SK-N-SH treated with all-trans-retinoic acid at 6 μM for 48 hours (cell line): Measurements from ENCODE around the gene TRABD2B.

Experiments
- BACH2 ChIP-seq: fragments of 250-450 bp; sonication (Bioruptor Pico); IDR thresholded peaks from 2 replicates; pipeline ENCODE4 v1.9.0; 2021; ENCODE audit warnings: mild to moderate bottlenecking, borderline replicate concordance
- CREB5 ChIP-seq: fragments of 250-450 bp; sonication (Bioruptor Pico); IDR thresholded peaks from 2 replicates; pipeline ENCODE4 v1.5.1; 2020; ENCODE audit warnings: low read depth, mild to moderate bottlenecking, moderate library complexity
- ESRRG ChIP-seq: fragments of 250-450 bp; sonication (Bioruptor Pico); IDR thresholded peaks from 2 replicates; pipeline ENCODE4 v1.6.1; 2021; ENCODE audit warnings: mild to moderate bottlenecking
- PATZ1 ChIP-seq: fragments of 250-450 bp; sonication (Bioruptor Pico); IDR thresholded peaks from 2 replicates; pipeline ENCODE4 v1.8.0; 2020; ENCODE audit warnings: mild to moderate bottlenecking, moderate library complexity, borderline replicate concordance
- PPARA ChIP-seq: fragments of 250-450 bp; sonication (Bioruptor Pico); IDR thresholded peaks from 2 replicates; pipeline ENCODE4 v1.5.0; 2020; ENCODE audit warnings: mild to moderate bottlenecking, borderline replicate concordance
- ZNF70 ChIP-seq: fragments of 450-650 bp; formaldehyde crosslinking; IDR thresholded peaks from 2 replicates; pipeline ENCODE4 v1.5.0; 2020; ENCODE audit warnings: mild to moderate bottlenecking, moderate library complexity

- no peak for TF ChIP-seq CREB5 (CRISPR knock-in tag)
- TF ChIP-seq ESRRG (CRISPR knock-in tag), result no peak
- no peak for TF ChIP-seq ZNF70 (CRISPR knock-in tag)
- no peak for TF ChIP-seq BACH2 (CRISPR knock-in tag)
- TF ChIP-seq PPARA (CRISPR knock-in tag), result no peak
- no peak for TF ChIP-seq PATZ1
These were observed 142.5 kb downstream of the TRABD2B start for GRCh38 chr1:47854552-47855144.
